Esophagus squamous epithelium (tissue), 5 donors: Measurements from ENCODE around the gene TALDO1. TPM values are rescaled to one million over a fixed set of nuclear protein-coding genes. Genes with fewer than 3 reads are reported as not detected.
A peak's percentile ranks its signal among the peaks of the same experiment; 100 is the strongest.

Experiments used
- DNase-seq: peaks from one replicate; lab custom pipeline; 2025; lab: John Stamatoyannopoulos, UW
- H3K27ac ChIP-seq, 4 donors: fragments of 200-600 bp; sonication (generic); one replicate each; pipeline ENCODE4 v1.5.1; 2016 to 2019; ENCODE audit warnings: mild to moderate bottlenecking in 1 of 4
- H3K27me3 ChIP-seq, 4 donors: fragments of 200-600 bp; sonication (generic); 1 replicate in 3 of 4; 2 replicates in 1 of 4; pipeline versions ENCODE4 v1.5.1 to v1.6.0; 2017 to 2021; ENCODE audit warnings: antibody characterized with exemption in 1 of 4
- H3K36me3 ChIP-seq, 3 donors: fragments of 200-600 bp; sonication (generic); one replicate each; pipeline ENCODE4 v1.5.1; 2016 to 2019
- H3K4me1 ChIP-seq, 3 donors: fragments of 200-600 bp; sonication (generic); one replicate each; pipeline ENCODE4 v1.5.1; 2017 to 2019
- H3K4me3 ChIP-seq, 4 donors: fragments of 200-600 bp; sonication (generic); 1 replicate in 3 of 4; 2 replicates in 1 of 4; pipeline ENCODE4 v1.5.1; 2016 to 2019; ENCODE audit warnings: mild to moderate bottlenecking in 2 of 4, moderate library complexity in 1 of 4
- H3K9me3 ChIP-seq, 3 donors: fragments of 200-600 bp; sonication (generic); one replicate each; pipeline ENCODE4 v1.5.1; 2016 to 2019
- CTCF ChIP-seq, 6 experiments: fragments of 450-650 bp in 4 of 6; fragments of 200-600 bp in 2 of 6; sonication (generic) in 2 of 6; IDR thresholded peaks; one replicate each; pipeline ENCODE4 v1.5.1; 2016 to 2019; ENCODE audit warnings: antibody characterized with exemption in 6 of 6, mild to moderate bottlenecking in 4 of 6, moderate library complexity in 4 of 6
- POLR2A ChIP-seq, 4 donors: fragments of 450-650 bp; IDR thresholded peaks; one replicate each; pipeline ENCODE4 v1.6.1; 2017; ENCODE audit warnings: antibody characterized with exemption in 4 of 4, mild to moderate bottlenecking in 4 of 4, moderate library complexity in 3 of 4
- WGBS, 2 donors: methylation state at CpG; one replicate each; pipeline ENCODE4 v1.1.5; 2018; 5-methylcytosine and 5-hydroxymethylcytosine counted together
- intact Hi-C: fragments of 100-400 bp; cut with DNase I; formaldehyde crosslinking; loops from one replicate; pipeline ENCODE4 v1.15.0; 2022
- small RNA-seq, 4 donors: library from RNA; depleted of rRNA; stranded (forward); fragments of <200 nt; gene quantifications; one replicate each; pipeline ENCODE3, GENCODE V24; 2016
- total RNA-seq, 4 donors: library from RNA; depleted of rRNA; stranded (reverse); fragments of >200 nt; gene quantifications; one replicate each; pipeline ENCODE4 v1.1.0, GENCODE V29; 2016
- donor health status: DM: yes; HTN: yes; CAD: no.

Gene TALDO1
- total RNA-seq, 4 donors from 2014 or later: 311 to 629 (median 504) TPM

GRCh38 chr11:811446-812245 lies 64.4 kb downstream of the TALDO1 start:
- WGBS, 2 donors: 67 to 73% methylated on average over 4 to 5 of the region's 14 CpGs

DNA sequence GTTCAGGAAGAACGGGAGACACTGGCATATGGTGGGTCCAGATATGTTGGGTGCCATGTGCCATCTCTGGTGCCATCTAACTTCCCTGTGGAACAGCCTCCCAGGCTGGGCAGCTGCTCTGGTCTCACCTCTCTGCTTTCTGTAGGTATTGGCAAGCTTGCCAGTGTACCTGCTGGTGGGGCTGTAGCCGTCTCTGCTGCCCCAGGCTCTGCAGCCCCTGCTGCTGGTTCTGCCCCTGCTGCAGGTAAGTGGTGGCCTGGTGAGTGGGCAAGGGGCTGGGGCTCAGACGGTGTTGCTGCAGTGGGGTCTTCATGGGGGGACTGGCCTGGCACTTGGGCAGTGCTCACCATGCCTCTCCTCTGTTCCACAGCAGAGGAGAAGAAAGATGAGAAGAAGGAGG lies 65.1 kb downstream of the TALDO1 start:
- DNase-seq: no peak
- H3K27me3 ChIP-seq: no peaks in the 10 kb centered on the region
- H3K4me3 ChIP-seq: no peak overlapping the region
- intact Hi-C loops: no loop called here
- peaks cover 25 to 45% (median 25%) of the 10 kb centered on the region in 3 donors for H3K4me1 ChIP-seq
- TF ChIP-seq CTCF (IDR thresholded peaks at IDR 0.05) (no peak), POLR2A (IDR thresholded peaks at IDR 0.05) (no peak)
- H3K27ac ChIP-seq: peak overlapping the region in 2 of 4 donors; percentile 99
- peaks cover 18 to 46% (median 23%) of the 10 kb centered on the region in 3 donors for H3K36me3 ChIP-seq
- no peaks in the 10 kb centered on the region for H3K9me3 ChIP-seq
- 52 to 70% methylated on average over 1 to 2 of the region's 3 CpGs for WGBS, 2 donors

More at GRCh38 chr11:811446-812245, 64.4 kb downstream of the TALDO1 start:
- TF ChIP-seq CTCF (IDR thresholded peaks at IDR 0.05): peak in 1 of 6 experiments; percentile 3
- TF ChIP-seq POLR2A (IDR thresholded peaks at IDR 0.05): no peak
- Histone ChIP-seq H3K27me3 (no peaks in the 10 kb centered on the region), H3K9me3 (no peaks in the 10 kb centered on the region), H3K4me3 (peak overlapping the region in 1 of 4 donors; percentile 99), H3K27ac (peak overlapping the region in 2 of 4 donors; percentile 99), H3K4me1 (peaks cover 25 to 47% (median 25%) of the 10 kb centered on the region in 3 donors), H3K36me3 (peaks cover 18 to 46% (median 23%) of the 10 kb centered on the region in 3 donors)
- intact Hi-C loops: no loop called here
- no peak for DNase-seq

DNA sequence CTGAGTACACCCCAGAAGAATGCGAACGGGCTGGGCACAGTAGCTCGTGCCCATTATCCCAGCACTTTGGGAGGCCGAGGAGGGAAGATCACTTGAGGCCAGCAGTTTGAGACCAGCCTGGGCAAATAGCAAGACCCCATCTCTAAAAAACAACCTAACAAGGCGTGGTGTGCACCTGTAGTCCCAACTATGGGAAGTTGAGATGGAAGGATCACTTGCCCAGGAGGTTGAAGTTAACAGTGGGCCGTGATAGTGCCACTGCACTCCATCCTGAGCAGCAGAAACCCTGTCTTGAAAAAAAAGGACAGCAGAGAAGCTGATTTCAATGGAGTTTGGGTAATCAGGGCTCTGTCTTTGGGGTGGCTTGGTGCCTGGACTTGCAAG lies 65.8 kb downstream of the TALDO1 start:
- H3K36me3 ChIP-seq: peaks cover 18 to 46% (median 23%) of the 10 kb centered on the region in 3 donors
- no peaks in the 10 kb centered on the region for H3K9me3 ChIP-seq
- intact Hi-C loops: no loop called here
- TF ChIP-seq POLR2A (IDR thresholded peaks at IDR 0.05) (no peak), CTCF (IDR thresholded peaks at IDR 0.05) (no peak)
- H3K4me3 ChIP-seq: no peak overlapping the region
- DNase-seq: no peak
- H3K27me3 ChIP-seq: no peaks in the 10 kb centered on the region
- H3K4me1 ChIP-seq: peaks cover 24 to 39% (median 25%) of the 10 kb centered on the region in 3 donors
- WGBS, 2 donors: 90 to 93% methylated on average over 3 to 5 of the region's 6 CpGs
- no peak overlapping the region for H3K27ac ChIP-seq

- TF ChIP-seq CTCF (IDR thresholded peaks at IDR 0.05) (no peak), POLR2A (IDR thresholded peaks at IDR 0.05) (no peak)
- peaks cover 18 to 46% (median 23%) of the 10 kb centered on the region in 3 donors for H3K36me3 ChIP-seq
- intact Hi-C loops: no loop called here
- 67 to 100% methylated on average over 2 to 3 of the region's 9 CpGs for WGBS, 2 donors
- peaks cover 22 to 39% (median 24%) of the 10 kb centered on the region in 3 donors for H3K4me1 ChIP-seq
- no peak for DNase-seq
- H3K27ac ChIP-seq: no peak overlapping the region
- H3K9me3 ChIP-seq: no peaks in the 10 kb centered on the region
- no peaks in the 10 kb centered on the region for H3K27me3 ChIP-seq
- H3K4me3 ChIP-seq: no peak overlapping the region
Measured at GRCh38 chr11:813456-814096, 66.3 kb downstream of the TALDO1 start.

Small RNA genes within 50 kb of the gene (small RNA-seq; reads per million reads assigned to genes)
- gene SNORA52: 0 reads per million in 4 donors

Other genes starting within 250 kb of the TALDO1 start
- 100 to 1,000 TPM; 206 to 378 (median 222) TPM for gene RNH1, start 240.2 kb upstream of the TALDO1 start, total RNA-seq
- gene HRAS, start 211.9 kb upstream of the TALDO1 start, total RNA-seq: 100 to 1,000 TPM in 2 of 4 donors, 10 to 100 TPM in 2; 56.7 to 106 (median 85.2) TPM
- gene LRRC56, start 209.9 kb upstream of the TALDO1 start, total RNA-seq: 1 to 10 TPM in 2 of 4 donors, under 1 TPM in 2; 0.35 to 2.3 (median 1.2) TPM
- 1 to 10 TPM; 2.1 to 4.6 (median 3.8) TPM for gene LMNTD2, start 186.7 kb upstream of the TALDO1 start, total RNA-seq
- gene RASSF7, start 186.5 kb upstream of the TALDO1 start, total RNA-seq: 10 to 100 TPM; 35.7 to 54.0 (median 44.4) TPM
- gene PHRF1, start 171.0 kb upstream of the TALDO1 start, total RNA-seq: 10 to 100 TPM; 11.7 to 30.6 (median 24.2) TPM
- 10 to 100 TPM; 16.9 to 26.3 (median 20.2) TPM for gene IRF7, start 131.5 kb upstream of the TALDO1 start, total RNA-seq
- gene CDHR5, start 122.5 kb upstream of the TALDO1 start, total RNA-seq: not detected
- 1 to 10 TPM in 1 of 4 donors, not detected in 3; 5.3 TPM for gene SCT, start 120.3 kb upstream of the TALDO1 start, total RNA-seq
- gene DRD4, start 110.2 kb upstream of the TALDO1 start, total RNA-seq: under 1 TPM in 1 of 4 donors, not detected in 3; 0.76 TPM
- 10 to 100 TPM; 18.3 to 45.0 (median 25.4) TPM for gene DEAF1, start 52.2 kb upstream of the TALDO1 start, total RNA-seq
- gene TMEM80, start 51.6 kb upstream of the TALDO1 start, total RNA-seq: 10 to 100 TPM; 16.1 to 55.3 (median 18.1) TPM
- gene EPS8L2, start 41.2 kb upstream of the TALDO1 start, total RNA-seq: 100 to 1,000 TPM; 163 to 367 (median 238) TPM
- gene GATD1, start 30.0 kb downstream of the TALDO1 start, total RNA-seq: 10 to 100 TPM; 20.2 to 38.7 (median 21.6) TPM
- under 1 TPM in 1 of 4 donors, not detected in 3; 0.15 TPM for gene CEND1, start 42.6 kb downstream of the TALDO1 start, total RNA-seq
- gene SLC25A22, start 50.8 kb downstream of the TALDO1 start, total RNA-seq: 10 to 100 TPM in 2 of 4 donors, 1 to 10 TPM in 2; 4.0 to 14.7 (median 9.8) TPM
- gene PIDD1, start 57.8 kb downstream of the TALDO1 start, total RNA-seq: 10 to 100 TPM in 3 of 4 donors, 1 to 10 TPM in 1; 9.3 to 14.3 (median 10.6) TPM
- 100 to 1,000 TPM; 232 to 871 (median 490) TPM for gene RPLP2, start 62.5 kb downstream of the TALDO1 start, total RNA-seq
- 10 to 100 TPM; 14.2 to 42.7 (median 26.0) TPM for gene PNPLA2, start 71.5 kb downstream of the TALDO1 start, total RNA-seq
- gene CRACR2B, start 80.5 kb downstream of the TALDO1 start, total RNA-seq: 1 to 10 TPM in 3 of 4 donors, under 1 TPM in 1; 0.48 to 5.7 (median 3.5) TPM
- gene CD151, start 85.5 kb downstream of the TALDO1 start, total RNA-seq: 100 to 1,000 TPM in 1 of 4 donors, 10 to 100 TPM in 3; 87.6 to 118 (median 94.0) TPM
- gene POLR2L, start 95.1 kb downstream of the TALDO1 start, total RNA-seq: 10 to 100 TPM; 45.6 to 90.3 (median 64.7) TPM
- gene TSPAN4, start 95.4 kb downstream of the TALDO1 start, total RNA-seq: 10 to 100 TPM in 3 of 4 donors, 1 to 10 TPM in 1; 6.8 to 59.7 (median 19.0) TPM
- gene CHID1, start 163.3 kb downstream of the TALDO1 start, total RNA-seq: 10 to 100 TPM; 58.2 to 63.4 (median 61.3) TPM
- 10 to 100 TPM; 19.8 to 48.6 (median 28.5) TPM for gene AP2A2, start 178.4 kb downstream of the TALDO1 start, total RNA-seq